BE2C (cell line): ENCODE measurements around the gene ARID3A.

Experiments
- DNase-seq: peaks from one replicate; pipeline ENCODE4 v3.0.0-alpha.2; 2020
- H3K27me3 ChIP-seq: fragments of 250-450 bp; sonication (Bioruptor Pico); 2 replicates; pipeline ENCODE4 v1.5.1; 2020; ENCODE audit warnings: mild to moderate bottlenecking
- H3K36me3 ChIP-seq: fragments of 250-450 bp; sonication (Bioruptor Pico); 2 replicates; pipeline ENCODE4 v1.5.1; 2020; ENCODE audit warnings: mild to moderate bottlenecking
- H3K4me1 ChIP-seq: fragments of 250-450 bp; sonication (Bioruptor Pico); 2 replicates; pipeline ENCODE4 v1.5.1; 2020
- H3K4me3 ChIP-seq: 2 replicates; pipeline ENCODE4 v1.5.1; 2011; ENCODE audit warnings: low read depth, low read length
- H3K9me3 ChIP-seq: fragments of 250-450 bp; sonication (Bioruptor Pico); 2 replicates; pipeline ENCODE4 v1.5.1; 2020
- TF ChIP-seq, protein P1 (sequence below): IDR thresholded peaks from 2 replicates; pipeline ENCODE4 v1.5.1; 2012; ENCODE audit warnings: mild to moderate bottlenecking, low read depth, low read length

Gene ARID3A

DNA sequence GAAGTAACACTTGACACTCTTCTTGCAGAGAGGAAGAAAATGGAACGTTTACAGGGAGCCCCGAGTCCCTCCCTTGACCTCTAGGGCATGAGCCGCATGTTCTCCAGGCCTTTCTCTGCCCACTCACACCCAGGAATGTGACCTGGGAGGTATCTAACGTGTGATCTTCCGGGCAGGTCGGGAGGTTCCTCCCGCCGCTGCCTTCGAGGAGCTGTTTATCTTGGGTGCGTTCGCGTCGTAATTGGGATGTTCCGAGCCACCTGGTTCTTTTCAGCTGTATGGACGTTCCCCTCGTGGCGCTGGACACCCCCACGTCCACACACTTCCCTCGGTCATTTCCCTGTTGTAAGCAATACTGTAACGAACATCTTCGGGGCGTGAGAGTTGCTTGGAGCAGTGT lies 13.6 kb downstream of the ARID3A start:
- Histone ChIP-seq H3K4me1 (peaks cover 22% of the 10 kb centered on the region), H3K4me3 (no peak overlapping the region), H3K36me3 (peaks cover 9% of the 10 kb centered on the region), H3K27me3 (no peaks in the 10 kb centered on the region), H3K9me3 (no peaks in the 10 kb centered on the region)
- TF ChIP-seq, protein P1, sequence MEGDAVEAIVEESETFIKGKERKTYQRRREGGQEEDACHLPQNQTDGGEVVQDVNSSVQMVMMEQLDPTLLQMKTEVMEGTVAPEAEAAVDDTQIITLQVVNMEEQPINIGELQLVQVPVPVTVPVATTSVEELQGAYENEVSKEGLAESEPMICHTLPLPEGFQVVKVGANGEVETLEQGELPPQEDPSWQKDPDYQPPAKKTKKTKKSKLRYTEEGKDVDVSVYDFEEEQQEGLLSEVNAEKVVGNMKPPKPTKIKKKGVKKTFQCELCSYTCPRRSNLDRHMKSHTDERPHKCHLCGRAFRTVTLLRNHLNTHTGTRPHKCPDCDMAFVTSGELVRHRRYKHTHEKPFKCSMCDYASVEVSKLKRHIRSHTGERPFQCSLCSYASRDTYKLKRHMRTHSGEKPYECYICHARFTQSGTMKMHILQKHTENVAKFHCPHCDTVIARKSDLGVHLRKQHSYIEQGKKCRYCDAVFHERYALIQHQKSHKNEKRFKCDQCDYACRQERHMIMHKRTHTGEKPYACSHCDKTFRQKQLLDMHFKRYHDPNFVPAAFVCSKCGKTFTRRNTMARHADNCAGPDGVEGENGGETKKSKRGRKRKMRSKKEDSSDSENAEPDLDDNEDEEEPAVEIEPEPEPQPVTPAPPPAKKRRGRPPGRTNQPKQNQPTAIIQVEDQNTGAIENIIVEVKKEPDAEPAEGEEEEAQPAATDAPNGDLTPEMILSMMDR, result no peak
- no peak for DNase-seq

DNA sequence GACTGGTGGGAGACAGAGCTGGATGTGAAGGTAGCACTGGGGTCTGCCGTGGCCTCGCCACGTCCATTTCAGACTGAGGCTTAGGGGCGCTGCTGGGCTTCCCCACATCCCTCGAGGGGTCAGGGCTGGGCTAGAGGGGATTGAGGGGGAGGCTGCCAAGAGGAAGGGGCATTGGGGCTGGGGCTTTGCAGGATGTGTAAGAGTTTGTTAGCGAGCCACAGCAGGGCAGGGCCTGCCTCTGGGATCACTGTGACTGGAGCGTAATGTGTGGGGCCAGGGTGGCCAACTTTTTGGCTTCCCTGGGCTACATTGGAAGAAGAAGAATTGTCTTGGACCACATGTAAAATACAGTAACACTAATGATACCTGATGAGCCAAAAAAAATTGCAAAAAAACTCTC lies 14.1 kb downstream of the ARID3A start:
- Histone ChIP-seq H3K9me3 (no peaks in the 10 kb centered on the region), H3K36me3 (peaks cover 9% of the 10 kb centered on the region), H3K4me3 (no peak overlapping the region; the same call in 1 of the 2 replicates), H3K27me3 (no peaks in the 10 kb centered on the region), H3K4me1 (peaks cover 18% of the 10 kb centered on the region)
- TF ChIP-seq, protein P1, result no peak
- no peak for DNase-seq

DNA sequence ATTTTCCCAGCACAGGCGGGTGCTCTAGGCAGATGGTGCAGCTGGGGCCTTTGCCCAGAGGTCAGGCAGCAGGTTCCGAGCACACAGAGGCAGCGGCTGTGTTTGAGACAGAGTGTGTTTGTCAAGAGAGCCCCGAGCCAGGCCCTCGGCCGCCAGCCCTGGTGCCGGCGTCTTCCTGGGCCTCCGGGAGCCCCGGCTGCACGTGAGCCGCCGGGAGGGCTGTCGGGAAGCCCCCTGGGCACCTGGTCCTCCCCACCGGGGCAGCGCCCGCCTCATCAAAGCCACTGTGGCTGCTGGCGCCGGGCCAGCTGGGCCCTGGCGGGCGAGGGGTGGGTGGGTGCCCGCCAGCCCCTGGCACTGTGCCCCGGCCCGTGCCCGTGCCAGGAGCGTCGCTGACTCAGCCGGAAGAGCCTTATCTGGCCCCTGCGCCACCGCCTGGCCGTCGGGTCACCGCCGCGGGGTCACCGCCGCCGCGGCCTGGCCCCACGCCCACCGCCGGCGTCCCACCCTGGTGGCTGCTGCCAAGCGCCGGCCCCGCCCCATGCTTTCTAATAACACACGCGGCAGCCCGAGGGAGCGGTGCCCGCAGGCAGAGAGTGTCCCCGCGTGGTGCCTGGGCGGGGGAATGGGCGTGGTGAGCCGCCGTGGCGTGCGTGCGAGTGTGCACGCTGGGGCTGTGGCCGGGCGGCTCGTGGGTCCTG lies 14.9 kb downstream of the ARID3A start:
- TF ChIP-seq, protein P1, result no peak
- peak; percentile 85 for DNase-seq
- Histone ChIP-seq H3K4me1 (peaks cover 20% of the 10 kb centered on the region), H3K4me3 (peak overlapping the region; percentile 33), H3K9me3 (no peaks in the 10 kb centered on the region), H3K27me3 (no peaks in the 10 kb centered on the region), H3K36me3 (peaks cover 5% of the 10 kb centered on the region)

DNA sequence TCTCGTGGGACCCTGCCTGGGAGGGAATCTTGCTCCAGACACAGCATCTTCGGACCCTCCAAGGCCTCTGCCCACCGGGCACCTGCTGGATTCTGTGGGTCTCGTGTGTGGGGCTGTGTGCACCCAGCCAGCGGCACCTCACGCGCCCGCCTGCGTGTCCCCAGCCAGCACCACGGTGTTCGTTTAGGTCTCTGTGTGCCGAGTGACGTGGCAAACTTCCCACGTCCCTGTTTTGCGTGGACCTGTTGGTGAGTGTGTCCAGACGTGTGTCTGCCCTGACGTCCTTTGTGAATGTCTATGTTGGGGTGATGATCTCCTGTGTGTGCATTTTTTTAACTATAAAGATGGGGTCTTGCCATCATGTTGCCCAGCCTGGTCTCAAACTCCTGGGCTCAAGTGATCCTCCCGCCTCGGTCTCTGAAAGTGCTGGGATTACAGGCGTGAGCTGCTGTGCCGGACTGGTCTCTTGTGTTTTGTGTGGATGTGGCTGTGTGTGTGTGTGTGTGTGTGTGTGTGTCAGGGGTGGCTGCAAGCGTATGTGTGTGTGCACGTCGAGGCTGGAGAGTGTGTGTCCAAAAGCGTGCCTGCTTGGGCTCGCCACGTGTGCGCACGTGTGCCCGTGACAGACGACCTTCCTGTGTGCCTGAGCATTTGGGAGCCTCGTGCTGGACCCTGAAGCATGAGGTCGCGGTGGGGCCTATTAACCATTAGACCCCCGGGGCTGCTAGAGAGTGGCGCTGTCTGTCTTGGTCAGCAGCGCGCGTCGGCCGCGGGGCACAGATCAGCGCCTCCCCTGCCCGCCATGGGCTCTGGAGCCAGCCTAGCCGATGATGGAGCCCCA lies 15.7 kb downstream of the ARID3A start:
- no peaks in the 10 kb centered on the region for H3K27me3 ChIP-seq
- DNase-seq, result no peak
- TF ChIP-seq, protein P1, result no peak
- H3K9me3 ChIP-seq, result no peaks in the 10 kb centered on the region
- peaks cover 5% of the 10 kb centered on the region for H3K36me3 ChIP-seq
- H3K4me1 ChIP-seq, result peaks cover 20% of the 10 kb centered on the region
- peak overlapping the region; percentile 33 for H3K4me3 ChIP-seq

DNA sequence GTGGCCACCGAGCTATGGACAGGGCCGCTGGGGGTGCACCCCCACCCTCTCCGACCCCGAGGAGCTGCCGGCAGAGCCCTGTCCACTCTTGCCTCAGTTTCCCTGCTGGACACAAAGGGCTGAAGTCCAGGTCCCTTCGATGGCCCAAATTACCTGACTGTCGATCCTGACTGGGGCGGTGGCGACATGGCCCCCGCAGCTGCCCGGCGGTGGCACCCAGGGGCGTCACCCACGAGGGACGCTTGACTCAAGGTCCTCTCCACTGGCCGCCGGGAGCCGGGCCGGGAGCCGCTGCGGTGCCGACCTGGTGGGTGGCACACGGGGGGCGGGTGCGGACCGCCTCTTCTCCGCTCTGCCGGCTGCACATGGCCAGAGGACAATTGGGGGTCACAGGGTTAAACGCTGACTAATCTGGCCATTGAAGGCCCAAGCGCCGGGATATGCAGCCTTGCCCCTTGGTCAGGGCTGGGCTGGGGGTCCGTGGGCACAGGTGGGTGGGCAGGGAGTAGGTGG lies 16.4 kb downstream of the ARID3A start:
- Histone ChIP-seq H3K4me1 (peaks cover 20% of the 10 kb centered on the region), H3K36me3 (peaks cover 5% of the 10 kb centered on the region)

More for the DNA sequence above, 16.4 kb downstream of the ARID3A start:
- no peak for DNase-seq
- TF ChIP-seq, protein P1, result no peak
- no peaks in the 10 kb centered on the region for H3K9me3 ChIP-seq
- H3K4me3 ChIP-seq, result no peak overlapping the region
- H3K27me3 ChIP-seq, result no peaks in the 10 kb centered on the region
